Rectal smooth muscle tissue (tissue), 1 donor: ENCODE measurements around the gene DPY19L1.
"Not testable (repeated sequence)": the region's sequence is repeated elsewhere in the genome, so short reads cannot be mapped to it uniquely, and the experiment has no call there.

Experiments used
- H3K27ac ChIP-seq: one replicate; pipeline ENCODE4 v1.7.0; 2013; ENCODE audit warnings: low read depth, low read length, inconsistent platforms
- H3K27me3 ChIP-seq: one replicate; pipeline ENCODE4 v1.7.0; 2013; ENCODE audit warnings: low read length; ENCODE audit not compliant: control insufficient read depth, insufficient read depth
- H3K36me3 ChIP-seq: one replicate; pipeline ENCODE4 v1.7.0; 2013; ENCODE audit warnings: low read length; ENCODE audit not compliant: control insufficient read depth, insufficient read depth
- H3K4me1 ChIP-seq: one replicate; pipeline ENCODE4 v1.7.0; 2013; ENCODE audit warnings: low read length; ENCODE audit not compliant: control insufficient read depth, insufficient read depth
- H3K4me3 ChIP-seq: one replicate; pipeline ENCODE4 v1.7.0; 2013; ENCODE audit warnings: low read length
- H3K9ac ChIP-seq: one replicate; pipeline ENCODE4 v1.7.0; 2013; ENCODE audit warnings: low read length

The DPY19L1 gene

DNA sequence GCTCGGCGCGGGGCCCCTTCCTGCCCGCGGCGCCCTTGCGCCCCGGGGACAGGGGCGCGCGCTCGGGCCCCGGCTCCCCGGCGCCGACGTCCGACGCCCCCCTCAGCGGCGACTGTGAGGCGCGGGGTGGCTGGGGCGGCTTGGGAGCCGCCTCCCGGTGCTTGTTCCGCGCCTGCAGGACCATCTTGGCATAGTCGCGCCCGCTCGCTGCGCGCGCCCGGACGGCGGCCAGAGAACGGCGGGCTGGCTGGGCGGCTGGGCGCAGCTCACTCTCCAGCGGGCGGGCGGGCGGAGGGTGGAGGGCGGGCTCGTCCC, at the start of gene DPY19L1:
DPY19L1 (minus strand) TSS at position 275 of the 315 bp plus-strand sequence; CDS start at position 184, 91 bp downstream.
- Histone ChIP-seq H3K36me3 (no peaks in the 10 kb centered on the region), H3K9ac (peak within 1 kb of the TSS; percentile 45), H3K27ac (peak within 1 kb of the TSS; percentile 68), H3K4me3 (peak within 1 kb of the TSS; percentile 79), H3K4me1 (peaks cover 5% of the 10 kb centered on the region), H3K27me3 (no peaks in the 10 kb centered on the region)

GRCh38 chr7:35079517-35079916, 42.2 kb upstream of the DPY19L1 start:
- not testable (repeated sequence) for H3K27me3 ChIP-seq, H3K9ac ChIP-seq, H3K4me1 ChIP-seq, H3K27ac ChIP-seq, H3K4me3 ChIP-seq, H3K36me3 ChIP-seq

DNA sequence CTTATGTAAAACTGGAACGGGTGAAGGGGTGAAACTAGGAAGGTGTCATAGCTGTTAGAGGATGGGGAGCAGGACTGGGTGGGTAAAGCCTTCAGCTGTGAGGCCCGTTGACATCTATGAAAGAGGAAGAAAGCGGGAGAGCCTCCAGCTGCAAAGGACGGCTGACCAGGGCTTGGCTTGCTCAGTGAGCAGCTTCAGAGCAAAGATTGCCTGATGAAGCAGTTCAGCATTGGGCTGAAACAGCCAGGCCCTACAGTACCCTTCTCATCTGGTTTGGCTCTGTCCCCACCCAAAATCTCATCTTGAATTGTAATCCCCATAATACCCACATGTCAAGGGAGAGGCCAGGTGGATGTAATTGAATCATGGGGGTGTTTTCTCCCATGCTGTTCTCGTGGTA, 36.7 kb upstream of the DPY19L1 start:
- H3K27me3 ChIP-seq, H3K36me3 ChIP-seq, H3K4me1 ChIP-seq, H3K4me3 ChIP-seq, H3K9ac ChIP-seq, H3K27ac ChIP-seq: not testable (repeated sequence)

DNA sequence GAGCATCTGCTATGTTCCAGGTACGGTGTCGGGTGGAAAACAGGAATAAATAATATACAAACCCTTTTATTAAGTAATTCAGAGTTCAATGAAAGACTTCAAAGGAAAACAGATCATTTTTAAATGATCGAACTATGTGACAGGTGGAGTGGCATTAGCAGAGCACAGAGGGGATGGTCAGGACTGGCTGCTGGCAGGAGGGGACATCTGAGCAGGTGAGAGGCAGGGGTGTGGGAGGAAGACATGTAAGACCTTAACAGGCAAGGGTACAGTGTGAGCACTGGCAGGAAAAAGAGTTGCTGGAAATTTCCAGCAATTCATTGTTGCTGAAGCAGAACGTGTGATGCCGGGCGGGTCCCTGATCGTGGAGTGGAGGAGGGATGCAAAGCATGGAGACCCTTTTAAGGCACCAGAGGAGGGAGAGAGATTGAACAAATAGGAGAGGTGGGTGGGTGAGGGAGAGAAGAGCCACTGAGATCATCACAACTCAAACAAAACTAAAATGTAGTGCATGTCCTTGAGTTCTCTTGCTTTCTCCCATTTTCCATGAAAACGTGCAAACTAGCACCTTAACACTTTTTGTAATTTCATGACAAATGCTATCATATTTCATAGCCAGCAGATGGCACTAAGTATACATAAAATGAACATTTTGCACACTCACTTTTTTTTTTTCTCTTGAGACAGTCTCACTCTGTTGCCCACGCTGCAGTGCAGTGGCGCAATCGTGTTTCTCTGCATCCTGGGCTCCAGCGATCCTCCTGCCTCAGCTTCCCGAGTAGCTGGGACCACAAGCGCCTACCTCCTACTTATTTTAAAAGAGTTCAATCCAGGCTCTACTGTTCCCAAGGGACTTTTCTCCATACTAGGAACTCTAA, 35.9 kb upstream of the DPY19L1 start:
- H3K27me3 ChIP-seq, H3K27ac ChIP-seq, H3K4me1 ChIP-seq, H3K4me3 ChIP-seq, H3K9ac ChIP-seq, H3K36me3 ChIP-seq: not testable (repeated sequence)

- not testable (repeated sequence) for H3K27me3 ChIP-seq, H3K4me1 ChIP-seq, H3K36me3 ChIP-seq, H3K9ac ChIP-seq, H3K4me3 ChIP-seq, H3K27ac ChIP-seq
These were observed 31.8 kb upstream of the DPY19L1 start for GRCh38 chr7:35069084-35069483.

GRCh38 chr7:35065382-35065781, 28.1 kb upstream of the DPY19L1 start:
- H3K27me3 ChIP-seq, H3K4me3 ChIP-seq, H3K9ac ChIP-seq, H3K36me3 ChIP-seq, H3K27ac ChIP-seq, H3K4me1 ChIP-seq: not testable (repeated sequence)

- not testable (repeated sequence) for H3K9ac ChIP-seq, H3K27ac ChIP-seq, H3K27me3 ChIP-seq, H3K4me1 ChIP-seq, H3K4me3 ChIP-seq, H3K36me3 ChIP-seq
These were observed 21.3 kb upstream of the DPY19L1 start for GRCh38 chr7:35058571-35058970.

GRCh38 chr7:35057505-35058451, 20.5 kb upstream of the DPY19L1 start:
- not testable (repeated sequence) for H3K9ac ChIP-seq, H3K4me1 ChIP-seq, H3K36me3 ChIP-seq, H3K4me3 ChIP-seq, H3K27ac ChIP-seq, H3K27me3 ChIP-seq

GRCh38 chr7:35055733-35056132, 18.4 kb upstream of the DPY19L1 start:
- H3K9ac ChIP-seq, H3K4me1 ChIP-seq, H3K27me3 ChIP-seq, H3K4me3 ChIP-seq, H3K36me3 ChIP-seq, H3K27ac ChIP-seq: not testable (repeated sequence)

DNA sequence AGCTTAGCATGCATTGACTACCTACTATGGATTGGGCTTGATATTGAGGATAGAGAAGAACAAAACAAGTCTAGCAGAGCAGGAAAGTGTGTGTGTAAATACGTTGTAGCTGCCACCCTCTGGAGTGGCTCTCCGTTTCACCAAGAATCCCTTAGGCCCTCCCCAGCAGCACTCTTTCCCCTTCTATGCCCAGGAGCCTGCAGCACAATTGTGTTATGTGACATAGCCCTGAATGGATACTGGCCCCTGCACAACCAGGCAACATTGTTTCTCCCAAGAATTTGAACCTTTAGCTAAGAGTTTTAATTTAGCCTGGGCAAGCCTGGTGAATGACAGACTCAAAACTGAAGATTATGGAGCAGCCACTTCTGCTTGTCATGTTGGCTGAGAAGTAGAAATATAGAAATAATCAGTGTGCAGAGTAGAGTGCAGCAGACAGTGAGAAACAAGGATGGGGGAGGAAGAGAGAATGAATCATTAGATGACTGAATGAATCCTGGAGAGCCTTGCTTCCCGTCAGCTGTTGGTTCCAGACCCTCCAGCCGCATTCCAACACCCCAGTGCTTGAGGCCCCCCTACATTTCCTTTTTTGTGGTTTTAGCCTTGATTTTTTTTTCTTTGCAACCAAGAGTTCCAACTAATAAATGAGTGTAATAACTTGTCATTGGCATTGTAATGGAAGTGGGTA, 16.3 kb upstream of the DPY19L1 start:
- H3K36me3 ChIP-seq, H3K27me3 ChIP-seq, H3K4me3 ChIP-seq, H3K9ac ChIP-seq, H3K27ac ChIP-seq, H3K4me1 ChIP-seq: not testable (repeated sequence)

- not testable (repeated sequence) for H3K27ac ChIP-seq
These were observed 11.1 kb upstream of the DPY19L1 start for GRCh38 chr7:35048390-35048789.

DNA sequence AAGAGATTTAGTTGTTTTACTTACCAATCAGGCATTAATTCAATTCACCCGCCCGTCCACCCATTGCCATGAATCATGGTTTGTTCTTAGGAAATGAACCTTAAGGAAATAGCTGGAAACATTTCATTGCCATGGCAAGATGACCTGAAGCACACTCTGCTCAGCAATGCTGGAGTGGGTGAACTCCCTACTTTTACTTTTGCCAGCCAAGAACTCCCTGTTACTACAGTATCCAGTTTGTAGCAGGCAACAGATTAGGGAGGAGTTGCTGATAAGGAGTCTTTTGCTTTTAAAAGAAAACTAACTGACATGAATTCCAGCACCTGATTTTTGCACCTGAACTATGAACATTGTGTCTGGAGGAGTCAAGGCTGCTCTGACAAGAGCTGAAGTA, 10.6 kb upstream of the DPY19L1 start:
- H3K4me1 ChIP-seq, H3K4me3 ChIP-seq, H3K27ac ChIP-seq, H3K9ac ChIP-seq, H3K27me3 ChIP-seq, H3K36me3 ChIP-seq: not testable (repeated sequence)

More at GRCh38 chr7:35048390-35048789, 11.1 kb upstream of the DPY19L1 start:
- not testable (repeated sequence) for H3K9ac ChIP-seq, H3K36me3 ChIP-seq, H3K4me1 ChIP-seq, H3K4me3 ChIP-seq, H3K27me3 ChIP-seq
